ENCODE data around the gene CD9. TPM values are rescaled to one million over a fixed set of nuclear protein-coding genes. Genes with fewer than 3 reads are reported as not detected.
"Not testable (repeated sequence)": the region's sequence is repeated elsewhere in the genome, so short reads cannot be mapped to it uniquely, and the experiment has no call there.

Gene CD9
- 10 to 100 TPM; 11.3 to 11.9 TPM for total RNA-seq

DNA sequence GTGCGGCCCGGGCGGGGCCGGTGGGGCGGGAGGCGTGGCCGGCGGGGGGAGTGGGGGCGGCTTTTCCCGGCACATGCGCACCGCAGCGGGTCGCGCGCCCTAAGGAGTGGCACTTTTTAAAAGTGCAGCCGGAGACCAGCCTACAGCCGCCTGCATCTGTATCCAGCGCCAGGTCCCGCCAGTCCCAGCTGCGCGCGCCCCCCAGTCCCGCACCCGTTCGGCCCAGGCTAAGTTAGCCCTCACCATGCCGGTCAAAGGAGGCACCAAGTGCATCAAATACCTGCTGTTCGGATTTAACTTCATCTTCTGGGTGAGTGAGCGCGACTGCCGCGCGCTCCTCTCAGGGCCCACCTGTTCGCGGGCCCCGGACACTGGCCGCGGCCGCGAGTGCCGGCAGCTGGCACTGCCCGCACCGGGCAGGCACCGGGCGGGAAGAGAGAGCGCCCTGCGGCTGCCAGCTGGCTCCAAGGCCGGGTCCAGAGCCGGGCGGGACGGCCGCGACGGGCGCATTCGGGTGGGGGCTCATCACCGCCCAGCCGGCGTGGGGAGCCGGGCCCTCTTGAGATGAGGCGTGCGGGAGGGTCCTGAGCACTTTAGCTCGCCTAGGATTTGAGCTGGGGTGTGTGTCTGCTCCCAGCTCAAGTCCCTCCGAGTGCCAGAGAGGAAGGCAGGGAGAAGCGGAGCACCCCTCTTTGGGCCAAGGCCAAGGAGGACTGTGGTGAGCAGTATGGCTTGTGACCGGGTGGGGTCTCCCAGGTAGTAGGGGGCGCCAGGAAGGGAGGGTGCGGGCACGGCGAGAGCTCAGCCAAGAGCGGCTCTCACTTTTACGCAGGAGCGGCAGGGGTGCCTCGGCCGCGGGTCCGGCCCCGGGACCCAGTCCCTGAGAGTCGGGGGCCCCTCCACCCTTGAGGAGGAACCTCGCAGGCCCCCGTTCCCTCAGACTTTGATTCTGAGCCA is at the start of gene CD9:
Gene CD9, plus strand, starts transcription at position 145 of the 957 bp plus-strand sequence. Its CDS starts 100 bp downstream, at position 245.
- CTCF ChIA-PET, result interaction anchor here (0.6 to 2.8 kb wide), 7 partner anchors 9 to 212 kb away, joined by 3 to 11 read pairs (median 3); no protein-coding TSS in a partner anchor
- POLR2A ChIA-PET, result interaction anchor here (0.6 to 0.8 kb wide), 2 partner anchors 29 to 121 kb away, joined by 3 to 7 read pairs; no protein-coding TSS in a partner anchor

GRCh38 chr12:6154730-6155459 is 45.3 kb upstream of the CD9 start:
- CTCF ChIA-PET, result interaction anchor here (0.7 kb wide), 1 partner anchor 41 kb away, joined by 4 read pairs; no protein-coding TSS in a partner anchor

GRCh38 chr12:6157482-6157881 is 42.7 kb upstream of the CD9 start:
- ChIA-PET POLR2A (no interaction called here), CTCF (no interaction called here)

More at GRCh38 chr12:6154730-6155459, 45.3 kb upstream of the CD9 start:
- POLR2A ChIA-PET, result no interaction called here

DNA sequence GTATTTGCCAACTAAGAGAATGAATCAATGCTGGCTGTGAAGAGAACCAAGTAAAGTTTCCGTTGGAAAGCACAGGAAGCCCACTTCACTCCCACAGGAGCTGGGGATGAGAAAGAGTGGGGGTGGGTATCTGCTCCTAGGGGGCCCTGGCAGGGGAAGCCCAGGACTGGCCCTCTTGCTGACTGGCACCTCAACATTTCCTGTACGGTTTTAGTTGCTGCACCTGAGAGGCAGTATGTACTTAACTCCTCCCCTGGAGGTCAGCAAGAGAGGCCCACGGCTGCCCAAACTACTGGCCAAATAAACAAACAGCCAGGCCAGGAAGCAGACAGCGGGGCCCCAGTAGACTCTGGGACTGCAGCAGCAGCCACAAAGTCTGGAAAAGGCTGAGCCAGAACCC is 41.9 kb upstream of the CD9 start:
- CTCF ChIA-PET, result no interaction called here
- POLR2A ChIA-PET, result no interaction called here

GRCh38 chr12:6158749-6159148 is 41.5 kb upstream of the CD9 start:
- ChIA-PET POLR2A (interaction anchor here (0.6 kb wide), 1 partner anchor 1021 kb away, joined by 5 read pairs; no protein-coding TSS in a partner anchor), CTCF (no interaction called here)

GRCh38 chr12:6159166-6160011 is 40.8 kb upstream of the CD9 start:
- CTCF ChIA-PET, result not testable (repeated sequence)

DNA sequence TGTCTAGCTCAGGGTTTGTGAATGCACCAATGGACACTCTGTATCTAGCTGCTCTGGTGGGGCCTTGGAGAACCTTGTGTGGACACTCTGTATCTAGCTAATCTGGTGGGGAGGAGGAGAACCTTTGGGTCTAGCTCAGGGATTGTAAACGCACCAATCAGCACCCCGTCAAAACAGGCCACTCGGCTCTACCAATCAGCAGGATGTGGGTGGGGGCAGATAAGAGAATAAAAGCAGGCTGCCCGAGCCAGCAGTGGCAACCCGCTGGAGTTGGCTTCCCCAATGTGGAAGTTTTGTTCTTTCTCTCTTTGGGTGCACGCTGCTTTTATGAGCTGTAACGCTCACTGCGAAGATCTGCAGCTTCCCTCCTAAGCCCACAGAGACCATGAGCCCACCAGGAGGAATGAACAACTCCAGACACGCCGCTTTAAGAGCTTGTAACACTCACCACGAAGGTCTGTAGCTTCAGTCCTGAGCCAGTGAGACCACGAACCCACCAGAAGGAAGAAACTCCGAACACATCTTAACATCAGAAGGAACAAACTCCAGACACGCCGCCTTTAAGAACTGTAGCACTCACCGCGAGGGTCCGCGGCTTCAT is 40.1 kb upstream of the CD9 start:
- CTCF ChIA-PET, POLR2A ChIA-PET: not testable (repeated sequence)

More at GRCh38 chr12:6159166-6160011, 40.8 kb upstream of the CD9 start:
- POLR2A ChIA-PET, result interaction anchor here (0.6 kb wide), 1 partner anchor 1021 kb away, joined by 5 read pairs; no protein-coding TSS in a partner anchor

- ChIA-PET CTCF (no interaction called here), POLR2A (no interaction called here)
These were observed 38.9 kb upstream of the CD9 start for GRCh38 chr12:6161124-6161882.

- ChIA-PET CTCF (interaction anchor here (1.1 kb wide), 1 partner anchor 32 kb away, joined by 3 read pairs; no protein-coding TSS in a partner anchor), POLR2A (interaction anchor here (0.6 kb wide), 1 partner anchor 11 kb away, joined by 4 read pairs; no protein-coding TSS in a partner anchor)
These were observed 36.7 kb upstream of the CD9 start for GRCh38 chr12:6163416-6164060.

DNA sequence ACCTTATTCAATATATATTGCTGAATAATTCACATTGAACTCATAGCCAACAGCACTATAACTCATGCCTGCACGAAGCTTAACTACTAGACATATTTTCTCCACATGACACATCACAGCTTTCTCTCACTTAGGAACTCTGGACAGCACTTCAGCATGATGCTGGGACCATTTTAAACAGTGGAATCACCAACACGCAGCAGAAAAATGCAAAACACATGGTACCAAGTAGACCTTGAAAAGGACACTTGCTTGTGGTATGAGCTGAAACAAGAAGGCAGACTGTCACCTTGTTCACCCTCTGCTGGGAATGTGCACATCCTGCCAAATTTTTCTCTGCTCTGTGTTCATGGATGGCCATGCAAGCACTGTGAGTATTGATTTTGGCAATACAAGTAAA is 34.8 kb upstream of the CD9 start:
- ChIA-PET POLR2A (no interaction called here), CTCF (no interaction called here)

GRCh38 chr12:6166808-6167207 is 33.4 kb upstream of the CD9 start:
- POLR2A ChIA-PET, result interaction anchor here (1.1 kb wide), 1 partner anchor 154 kb away, joined by 3 read pairs; no protein-coding TSS in a partner anchor
- CTCF ChIA-PET, result no interaction called here

DNA sequence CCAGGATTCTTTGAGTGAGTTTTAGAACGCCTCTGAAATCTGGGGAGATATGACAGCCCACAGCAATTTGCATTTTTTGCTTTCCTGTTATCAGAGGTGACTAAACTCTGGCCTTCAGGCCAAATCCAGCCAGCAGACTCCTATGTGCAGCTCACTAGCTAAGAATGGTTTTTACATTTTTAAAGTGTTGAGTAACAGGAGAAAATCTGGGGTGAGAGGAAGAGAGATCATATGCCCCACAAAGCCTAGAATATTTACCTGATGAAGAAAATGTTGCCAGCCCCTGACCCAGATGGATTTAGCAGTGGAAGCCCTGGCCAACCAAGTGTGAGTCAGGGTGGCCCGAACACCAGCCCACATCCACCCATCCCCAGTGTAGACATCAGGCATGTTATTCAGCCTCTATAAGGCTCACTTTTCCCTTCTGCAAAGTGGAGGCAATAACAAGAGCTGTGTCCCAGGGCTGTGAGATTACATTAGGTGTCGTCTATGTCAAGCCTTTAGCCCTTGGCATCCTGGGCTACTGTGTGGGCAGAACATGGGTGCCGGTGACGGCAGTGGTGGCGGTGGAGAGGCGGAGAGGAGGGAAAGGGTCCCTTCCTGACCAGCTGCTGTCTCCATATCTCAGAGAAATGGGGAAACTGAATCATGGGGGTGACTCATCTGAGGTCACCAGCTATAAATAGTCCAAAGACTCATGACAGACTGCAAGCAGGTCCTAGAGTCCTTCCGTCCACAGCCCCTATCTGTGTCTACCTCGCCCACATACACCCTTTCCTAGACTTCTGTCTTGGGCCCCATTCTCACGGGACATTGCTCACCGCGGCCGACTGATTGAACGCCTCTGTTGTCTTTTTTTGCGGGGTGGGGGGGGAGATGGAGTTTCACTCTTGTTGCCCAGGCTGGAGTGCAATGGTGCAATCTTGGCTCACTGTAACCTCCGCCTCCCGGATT is 32.6 kb upstream of the CD9 start:
- POLR2A ChIA-PET, result interaction anchor here (0.7 to 1.1 kb wide), 3 partner anchors 26 to 153 kb away, joined by 3 read pairs; no protein-coding TSS in a partner anchor
- CTCF ChIA-PET, result interaction anchor here (1.4 kb wide), 1 partner anchor 27 kb away, joined by 3 read pairs; no protein-coding TSS in a partner anchor

DNA sequence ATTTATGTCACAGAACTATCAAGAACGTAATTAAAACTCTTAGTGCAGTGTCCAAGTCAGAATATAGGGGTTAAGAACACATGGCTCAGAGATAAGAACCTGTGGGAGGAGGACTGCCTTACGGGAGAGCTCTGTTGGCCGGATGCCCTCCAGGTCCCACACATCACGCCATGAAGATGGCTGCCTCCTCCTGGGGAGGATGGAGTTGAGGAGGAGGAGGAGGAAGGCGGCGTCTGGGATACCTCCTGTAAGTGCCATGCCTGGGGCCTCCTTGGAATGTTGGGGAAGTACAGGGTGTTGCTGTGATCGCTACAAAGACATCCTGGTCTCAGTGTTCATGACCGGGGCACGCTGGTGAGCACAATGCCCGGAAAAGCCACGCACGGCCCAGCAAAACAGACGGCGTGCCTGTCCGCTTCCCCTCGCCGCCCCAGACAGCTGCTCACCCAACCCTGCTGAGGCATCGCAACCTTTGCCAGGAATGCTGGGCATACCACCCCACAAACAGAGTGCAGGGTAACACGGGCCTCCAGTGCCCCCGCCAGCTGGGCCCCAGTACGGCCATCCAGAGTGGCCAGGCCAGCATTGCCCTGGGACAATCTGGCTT is 28.7 kb upstream of the CD9 start:
- ChIA-PET POLR2A (no interaction called here), CTCF (interaction anchor here (0.6 kb wide), 2 partner anchors 32 to 114 kb away, joined by 3 read pairs; no protein-coding TSS in a partner anchor)

DNA sequence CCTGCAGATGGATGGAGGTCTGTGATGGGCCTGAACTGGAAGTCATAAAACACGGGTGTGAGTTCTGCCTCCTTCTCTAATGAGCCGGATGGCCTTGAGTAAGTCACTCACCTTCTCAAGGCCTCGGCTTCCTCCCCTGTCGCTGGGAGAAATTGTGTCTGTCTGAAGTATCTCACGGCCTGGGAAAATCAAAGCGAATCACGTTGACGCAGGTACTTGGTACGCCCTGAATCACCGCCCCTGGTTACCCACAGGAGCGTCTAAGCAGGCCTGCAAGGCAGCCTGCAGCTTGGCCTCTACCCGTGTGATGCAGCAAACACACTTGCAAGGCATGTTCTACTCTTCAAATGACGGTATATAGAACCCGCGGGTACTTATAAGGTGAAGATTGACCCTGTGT is 28.1 kb upstream of the CD9 start:
- ChIA-PET POLR2A (no interaction called here), CTCF (no interaction called here)

DNA sequence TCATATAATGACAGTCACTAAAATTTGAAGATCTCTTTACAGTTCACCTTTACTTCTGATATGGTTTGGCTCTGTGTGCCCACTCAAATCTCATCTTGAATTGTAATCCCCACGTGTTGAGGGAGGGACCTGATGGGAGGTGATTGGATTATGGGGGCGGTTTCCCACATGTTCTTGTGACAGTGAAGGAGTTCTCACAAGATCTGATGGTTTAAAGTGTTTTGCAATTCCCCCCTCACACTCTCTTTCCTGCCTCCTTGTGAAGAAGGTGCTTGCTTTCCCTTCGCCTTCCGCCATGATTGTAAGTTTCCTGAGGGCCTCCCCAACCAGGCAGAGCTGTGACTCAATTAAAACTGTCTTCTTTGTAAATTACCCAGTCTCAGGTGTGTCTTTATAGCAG is 27.3 kb upstream of the CD9 start:
- POLR2A ChIA-PET, result no interaction called here
- CTCF ChIA-PET, result no interaction called here

Data from activated CD8-positive, alpha-beta memory T cell treated with anti-CD3 and anti-CD28 coated beads for 36 hours (primary cell).